Measurements from ENCODE around the gene PTPRE.

PTPRE gene

DNA sequence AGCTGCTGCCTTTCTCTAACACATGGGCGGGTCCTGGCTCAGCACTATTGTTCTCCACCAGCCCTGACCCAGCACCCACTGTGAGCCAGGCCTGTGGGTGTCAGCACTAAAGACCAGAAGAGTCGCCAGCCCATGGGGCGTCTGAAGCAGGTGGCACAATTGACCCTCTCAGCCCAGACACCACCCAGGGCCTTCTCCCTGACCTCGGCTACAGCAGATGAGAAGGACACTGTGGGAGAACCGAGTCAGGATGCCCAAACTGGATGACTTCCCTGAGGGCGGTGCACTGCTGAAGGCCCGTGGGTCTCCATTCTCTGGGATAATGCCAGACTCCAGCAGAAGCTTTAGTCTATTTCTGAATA lies 122.4 kb downstream of the PTPRE start:
- DNase-seq = no peak

DNA sequence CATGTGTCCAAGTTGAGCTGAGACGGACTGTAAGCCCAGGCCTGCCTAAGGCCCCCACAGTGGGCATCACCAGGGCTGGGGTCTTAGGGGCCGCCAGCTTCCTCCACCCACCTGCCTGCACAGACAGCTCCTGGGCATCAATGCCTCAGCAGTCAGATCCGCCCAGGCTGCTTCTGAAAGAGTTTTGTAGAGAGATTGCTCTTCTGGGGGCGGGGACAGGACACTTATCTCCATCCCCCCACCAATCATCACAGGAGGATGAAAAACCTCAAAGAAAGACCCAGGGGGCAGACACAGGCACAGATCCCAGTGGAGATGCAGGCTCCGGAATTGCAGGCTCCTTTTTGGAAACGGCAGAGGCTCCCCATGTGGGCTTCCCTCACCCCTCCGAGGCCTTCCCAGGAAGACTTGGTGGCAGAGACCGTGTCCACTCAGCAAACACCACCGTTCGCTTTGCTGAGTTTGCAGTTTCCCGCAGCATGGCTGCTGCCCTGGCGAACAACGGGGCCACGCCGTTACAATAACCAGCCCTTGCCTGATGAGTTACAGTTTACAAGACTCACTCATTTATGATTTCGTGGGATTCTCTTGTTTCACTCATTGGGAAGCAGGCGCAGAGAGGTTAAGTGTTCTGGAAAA lies 122.9 kb downstream of the PTPRE start:
- no peak for DNase-seq

DNA sequence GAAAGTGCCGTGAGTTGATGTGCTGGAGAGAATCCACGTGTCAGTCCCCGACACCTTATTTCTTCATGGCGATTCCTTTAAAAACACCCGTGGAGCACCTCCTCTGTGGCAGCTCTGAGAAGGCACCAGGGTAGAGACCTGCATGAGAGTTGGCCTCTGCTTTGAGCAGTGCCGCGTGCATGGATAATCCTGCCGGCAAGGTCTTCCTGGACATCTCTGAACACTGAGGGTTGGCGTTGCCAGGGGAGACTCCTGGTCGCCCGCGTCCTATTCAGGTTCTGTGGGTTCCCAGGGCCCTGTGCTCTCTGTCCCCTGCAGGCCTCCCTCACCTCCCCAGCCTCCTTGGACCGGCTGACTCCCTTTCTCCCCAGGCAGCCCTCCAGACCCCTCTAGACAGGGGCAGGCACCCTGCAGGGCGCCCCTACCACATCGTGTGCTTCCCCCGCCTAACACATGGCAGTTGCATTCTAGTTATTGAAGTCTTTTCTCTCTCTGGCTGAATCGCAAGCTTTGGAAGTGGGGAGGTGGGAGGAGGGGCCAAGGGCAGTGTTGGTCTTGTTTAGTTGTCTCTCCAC lies 123.7 kb downstream of the PTPRE start:
- no peak for DNase-seq

DNA sequence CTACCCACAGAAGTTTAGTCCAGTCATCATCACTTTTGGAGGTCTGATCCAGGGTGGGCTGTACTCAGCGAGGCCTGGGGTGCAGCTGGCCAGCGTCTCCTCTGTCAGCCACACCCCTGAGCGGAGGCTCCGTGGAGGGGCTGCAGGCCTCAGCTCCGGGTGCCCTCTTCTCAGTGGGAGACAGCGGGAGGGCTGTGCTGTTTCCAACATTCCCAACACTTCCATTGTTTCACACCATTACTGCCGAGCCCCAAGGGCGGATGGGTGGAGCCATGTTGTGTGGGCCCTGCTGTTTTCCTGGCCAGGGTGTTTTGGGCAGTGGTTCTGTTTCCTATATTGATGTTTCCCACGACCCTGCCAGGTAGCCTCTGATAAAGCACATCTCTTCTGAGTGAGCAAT lies 124.3 kb downstream of the PTPRE start:
- no peak for DNase-seq

DNA sequence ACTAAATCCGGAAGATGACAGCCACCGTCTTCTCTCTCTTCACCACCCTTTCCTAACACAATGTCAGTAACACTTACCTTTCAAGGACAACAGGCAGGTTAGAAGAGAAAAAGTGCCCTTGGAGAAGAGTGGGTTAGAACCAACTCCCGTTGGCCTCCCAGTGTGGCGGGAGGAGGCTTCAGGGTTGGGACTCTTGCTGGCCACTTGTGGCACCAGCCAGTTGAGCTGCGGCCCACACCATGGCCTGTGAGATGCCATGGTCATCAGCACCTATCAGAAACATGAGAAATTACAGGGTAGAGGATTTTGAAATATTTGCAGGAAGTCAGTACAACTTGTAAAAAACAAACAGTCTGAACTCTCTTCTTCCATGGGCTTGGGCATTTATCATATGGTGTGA lies 125.6 kb downstream of the PTPRE start:
- no peak for DNase-seq

DNA sequence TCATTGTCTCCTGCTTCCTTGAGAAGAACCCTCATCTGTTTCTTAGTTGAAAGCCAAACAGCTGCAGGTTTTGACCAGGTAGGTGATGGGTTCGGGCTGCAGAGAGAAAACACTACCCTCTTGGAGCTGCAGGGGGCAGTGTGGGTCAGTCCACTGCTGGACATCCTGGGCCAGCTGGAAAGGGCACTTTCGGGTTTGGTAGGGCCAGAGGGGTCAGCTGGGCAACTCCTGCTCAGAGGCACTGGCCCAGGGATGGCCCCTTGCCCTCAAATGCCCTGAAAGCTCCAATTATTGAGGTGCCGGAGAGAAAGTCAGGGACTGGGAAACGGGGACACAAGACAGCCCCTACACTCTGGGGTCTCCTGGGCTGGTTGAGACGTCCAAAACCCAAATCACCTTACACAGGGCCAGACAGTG lies 128.7 kb downstream of the PTPRE start:
- DNase-seq = peak; percentile 69

DNA sequence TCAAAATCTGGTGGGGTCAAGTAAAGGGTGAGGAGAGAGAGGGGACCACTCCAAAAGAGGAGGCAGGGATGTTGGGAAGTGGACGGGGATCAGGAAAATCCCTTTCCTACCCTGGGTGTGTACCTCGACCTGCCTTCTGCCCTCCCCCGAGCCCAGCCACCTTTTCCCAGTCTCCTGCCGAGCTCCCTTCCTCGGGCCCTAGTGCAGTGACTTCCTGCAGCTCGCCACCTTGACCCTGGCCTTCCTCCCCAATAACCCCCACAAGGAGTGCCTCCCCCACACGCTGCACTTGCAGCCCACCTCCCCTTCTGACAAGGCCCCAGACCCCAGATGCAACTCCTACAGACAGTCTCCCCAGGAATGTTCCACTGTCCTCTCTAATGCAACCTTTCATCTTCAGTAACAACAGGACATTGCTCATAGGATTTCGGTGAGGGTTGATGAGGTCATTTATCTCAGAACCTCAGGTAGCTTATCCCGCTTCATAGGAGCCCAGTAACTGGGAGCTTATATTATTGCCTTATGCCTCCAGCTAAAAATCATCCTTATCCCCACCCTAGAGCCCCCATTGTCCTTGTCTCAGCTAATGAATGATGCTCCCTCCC lies 129.2 kb downstream of the PTPRE start:
- DNase-seq = no peak

DNA sequence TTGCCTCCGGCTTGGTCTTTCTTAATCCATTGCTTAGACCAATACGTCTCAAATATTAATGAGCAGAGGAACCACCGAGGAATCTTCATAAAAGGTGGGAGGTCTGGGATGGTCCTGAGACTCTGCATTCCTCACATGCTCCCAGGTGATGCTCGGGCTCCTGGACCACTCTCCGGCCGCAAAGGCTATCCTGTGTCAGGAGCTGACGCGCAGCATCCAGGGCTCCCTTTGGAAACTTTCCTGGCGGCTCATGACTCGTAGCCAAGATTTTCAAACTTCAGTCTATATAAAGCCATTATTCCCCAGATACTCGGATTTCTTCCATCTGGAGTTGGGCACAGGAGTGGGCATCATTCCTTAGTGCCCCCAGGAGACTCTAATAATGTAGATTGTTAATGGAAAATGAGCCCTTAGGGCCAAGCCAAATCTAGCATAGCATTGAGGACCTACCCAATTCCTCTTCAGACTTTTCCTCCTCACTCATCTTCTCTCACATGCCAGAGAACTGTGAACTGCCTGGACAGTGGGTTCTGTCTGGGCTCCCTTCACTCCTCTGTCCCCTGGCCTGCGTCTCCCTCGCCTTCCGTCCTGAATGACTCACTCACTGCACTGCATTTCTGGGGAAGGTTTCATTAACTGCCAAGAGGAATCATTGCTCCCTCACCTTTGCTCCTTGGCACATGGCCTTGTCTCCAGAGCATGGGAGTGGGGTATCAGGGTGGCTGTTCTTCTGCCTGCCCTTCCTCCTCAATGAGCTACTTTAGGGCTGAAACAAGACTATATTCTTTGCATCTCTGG lies 130.0 kb downstream of the PTPRE start:
- DNase-seq = no peak

DNA sequence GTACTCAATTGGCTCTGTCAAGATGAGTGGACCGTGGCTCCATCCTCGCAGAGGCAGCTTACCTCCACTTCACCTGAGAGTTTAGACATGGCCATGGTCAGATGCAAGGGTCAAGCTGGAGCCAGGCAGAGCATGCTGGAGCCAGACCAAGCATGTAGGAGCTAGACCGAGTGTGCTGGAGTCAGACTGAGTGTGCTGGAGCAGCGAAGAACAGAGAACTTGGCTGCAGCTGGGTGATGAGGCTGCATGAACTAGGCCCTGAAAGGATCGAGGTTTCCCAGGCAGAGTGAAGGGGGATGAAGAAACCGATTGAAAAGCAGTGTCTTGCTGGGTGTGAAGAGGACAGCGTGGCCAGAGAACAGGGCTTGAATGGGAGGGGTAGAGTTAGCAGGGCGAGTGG lies 133.2 kb downstream of the PTPRE start:
- DNase-seq = no peak

DNA sequence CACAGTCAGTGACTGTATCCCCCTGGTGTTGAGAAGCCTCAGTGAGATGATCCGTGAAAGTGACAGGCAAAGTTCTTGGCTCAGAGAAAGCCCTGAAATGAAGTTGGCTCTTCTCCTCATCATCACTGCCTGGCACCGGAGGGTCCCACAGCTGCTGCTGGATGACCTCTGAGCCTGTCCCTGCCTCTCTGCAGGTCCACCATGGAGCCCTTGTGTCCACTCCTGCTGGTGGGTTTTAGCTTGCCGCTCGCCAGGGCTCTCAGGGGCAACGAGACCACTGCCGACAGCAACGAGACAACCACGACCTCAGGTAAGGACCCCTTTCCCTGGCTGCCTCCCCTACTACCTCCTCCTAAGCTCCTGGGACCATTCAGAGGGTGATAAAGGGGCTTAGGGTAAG lies 133.8 kb downstream of the PTPRE start:
- no peak for DNase-seq

DNA sequence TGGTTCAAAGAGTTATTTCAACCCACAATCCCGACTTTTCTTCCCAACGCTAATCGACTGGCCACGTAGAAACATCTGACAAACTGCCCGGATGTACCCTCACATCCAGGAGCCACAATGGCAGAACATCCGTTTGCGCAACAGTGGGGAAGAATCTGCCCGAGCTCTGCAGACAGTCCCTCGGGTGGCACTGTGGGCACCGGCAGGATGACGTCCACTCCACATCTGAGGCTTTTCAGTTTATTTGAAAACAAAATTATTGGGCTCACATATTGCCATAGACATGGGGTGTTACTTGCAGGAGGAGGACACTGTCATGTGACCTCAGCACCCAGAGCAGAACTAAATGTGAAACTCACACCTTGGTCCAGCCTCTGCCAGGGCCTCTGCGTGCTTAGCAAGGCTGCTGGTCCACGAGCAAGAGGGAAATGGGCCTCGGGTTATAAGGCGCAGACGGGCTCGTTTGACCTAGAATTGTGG lies 135.3 kb downstream of the PTPRE start:
- DNase-seq = no peak

DNA sequence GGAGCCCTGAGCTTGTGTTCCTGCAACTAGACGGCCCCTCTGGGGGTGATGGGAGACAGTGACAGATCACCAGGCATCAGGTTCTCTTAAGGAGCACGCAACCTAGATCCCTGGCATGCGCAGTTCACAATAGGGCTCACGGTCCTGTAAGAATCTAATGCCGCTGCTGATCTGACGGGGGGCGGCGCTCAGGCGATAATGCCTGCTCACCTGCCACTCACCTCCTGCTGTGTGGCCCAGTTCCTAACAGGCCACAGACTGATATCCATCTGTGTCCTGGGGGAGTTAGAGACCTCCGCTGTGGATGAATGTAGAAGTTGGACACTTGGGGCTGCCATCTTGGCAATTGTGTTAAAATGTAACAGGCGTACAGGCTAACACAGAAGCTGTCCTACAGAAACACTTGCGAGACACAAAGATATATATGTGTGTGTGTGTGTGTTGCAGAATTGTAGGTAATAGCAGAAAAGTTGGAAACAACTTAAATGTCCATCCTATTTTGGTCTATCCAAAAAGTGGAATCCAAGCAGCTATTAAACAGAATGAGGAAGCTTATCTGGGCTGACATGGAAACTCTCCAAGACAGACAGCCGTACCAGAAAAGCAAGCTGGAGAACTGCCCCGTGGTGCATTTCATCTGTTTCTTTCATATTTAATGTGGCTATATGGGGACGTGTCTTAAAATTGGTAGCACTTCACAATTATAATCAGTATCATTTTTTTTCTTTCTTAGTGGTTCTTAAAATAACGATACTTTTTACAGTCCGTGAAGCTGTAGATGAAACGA lies 136.5 kb downstream of the PTPRE start:
- no peak for DNase-seq

DNA sequence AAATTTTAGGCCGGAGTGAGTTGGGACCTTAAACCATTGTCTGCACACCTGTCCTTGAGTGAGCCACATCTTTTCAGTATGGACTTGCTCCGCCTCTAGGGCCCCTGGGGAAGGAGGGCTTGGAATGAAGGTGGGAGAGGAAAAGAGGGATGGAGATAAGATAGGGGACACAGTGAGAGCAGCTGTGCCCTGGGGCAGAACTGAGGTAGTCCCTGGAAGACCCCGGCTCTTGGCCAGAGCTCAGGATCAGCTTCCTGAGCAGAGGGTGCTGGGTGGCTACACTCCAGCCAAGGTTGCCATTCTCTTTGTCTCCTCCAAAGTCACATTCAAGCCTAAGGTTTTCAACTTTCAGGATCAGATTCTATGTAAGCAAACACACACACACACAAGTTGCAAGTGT lies 137.3 kb downstream of the PTPRE start:
- no peak for DNase-seq

DNA sequence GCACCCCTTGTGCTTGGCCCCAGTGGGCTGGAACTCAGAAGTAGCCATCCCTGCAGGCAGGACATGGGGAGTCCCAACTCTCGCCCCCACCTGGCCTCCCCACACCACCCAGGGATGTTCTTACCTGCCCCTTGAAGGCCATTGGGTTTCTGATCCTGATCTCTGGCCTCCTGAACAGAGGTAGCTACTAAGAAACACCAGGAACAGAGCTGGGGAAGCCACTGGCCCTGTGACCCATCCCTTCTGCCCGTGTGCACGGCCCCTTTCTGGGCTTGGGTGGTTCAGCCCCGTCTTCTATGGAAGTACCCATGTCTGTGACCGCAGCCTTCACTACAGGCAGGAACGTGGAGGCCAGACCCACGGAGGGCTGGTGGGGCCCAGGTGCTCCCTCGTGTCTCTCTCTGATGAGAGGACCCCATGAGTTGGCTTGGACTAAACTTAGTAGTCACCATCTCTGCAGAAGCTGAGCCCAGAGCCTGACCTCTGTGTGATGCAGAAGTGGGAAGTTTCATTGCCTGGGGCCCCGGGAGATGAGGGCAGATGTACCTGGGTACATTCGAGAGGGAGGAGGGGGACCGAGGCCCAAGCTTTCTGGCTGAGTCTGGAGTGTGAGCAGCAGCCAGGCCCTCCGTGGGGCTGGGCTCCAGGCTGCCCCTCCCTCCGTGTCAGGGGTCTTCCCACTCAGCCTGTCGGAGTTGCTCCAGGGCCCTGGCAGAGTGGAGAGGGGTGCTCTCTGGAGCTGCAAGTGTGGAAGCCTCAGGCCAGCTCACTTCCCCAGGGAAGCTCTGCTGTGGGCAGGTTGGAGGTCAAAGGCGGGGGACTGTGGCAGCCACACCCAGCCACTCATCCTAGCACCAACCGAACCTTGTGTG lies 138.3 kb downstream of the PTPRE start:
- no peak for DNase-seq

DNA sequence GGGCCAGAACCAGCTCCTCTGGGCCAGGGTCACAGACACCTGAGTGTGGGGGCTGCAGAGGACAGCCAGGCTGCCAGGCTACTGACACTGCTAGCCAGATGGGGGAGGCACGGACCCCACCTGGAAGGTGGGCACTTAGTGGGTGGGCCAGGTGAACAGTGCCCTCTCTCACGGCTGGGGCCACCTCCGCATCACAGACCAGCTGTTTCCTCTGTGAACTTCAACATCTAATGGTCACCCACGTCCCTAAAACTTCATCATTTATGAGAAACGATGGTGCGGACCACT lies 138.9 kb downstream of the PTPRE start:
- DNase-seq = no peak

DNA sequence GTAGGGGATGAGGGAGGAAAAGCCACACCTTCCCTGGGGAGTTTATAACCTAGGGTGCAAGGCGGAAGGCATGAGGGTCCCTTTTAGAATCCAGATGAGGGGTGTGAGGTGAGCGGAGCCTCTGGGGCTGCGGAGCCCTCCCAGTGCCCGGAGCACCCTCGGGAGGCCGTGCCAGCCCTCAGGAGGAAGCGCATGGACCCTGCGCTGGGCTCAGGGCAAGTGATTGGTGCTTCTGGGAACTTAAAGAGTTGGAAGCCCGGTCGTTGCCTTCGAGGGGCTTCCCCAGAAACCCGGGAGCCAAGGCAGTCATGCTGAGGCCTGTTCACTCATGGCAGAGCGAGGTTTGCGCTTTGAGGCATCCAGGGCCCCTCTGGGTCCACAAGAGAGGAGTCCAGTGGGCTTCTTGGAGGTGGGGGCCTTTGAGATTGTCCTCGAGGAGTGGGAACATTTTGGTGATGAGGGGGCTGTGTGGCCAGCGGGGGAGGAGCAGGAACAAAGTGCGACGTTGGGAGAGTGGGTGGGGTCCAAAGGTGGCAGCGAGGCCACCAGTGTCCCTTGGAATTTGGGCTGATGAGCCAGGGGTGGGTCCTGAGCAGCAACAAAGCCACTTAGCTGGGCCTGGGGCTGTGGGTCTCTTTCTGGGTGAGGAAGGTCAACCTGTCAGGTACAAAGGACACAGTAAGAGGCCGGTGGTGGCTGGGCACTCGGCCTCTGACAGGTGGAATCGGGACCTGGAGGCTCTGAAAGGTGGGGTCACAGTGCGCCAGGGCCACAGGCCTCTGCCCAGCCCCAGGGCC lies 139.5 kb downstream of the PTPRE start:
- DNase-seq = no peak

DNA sequence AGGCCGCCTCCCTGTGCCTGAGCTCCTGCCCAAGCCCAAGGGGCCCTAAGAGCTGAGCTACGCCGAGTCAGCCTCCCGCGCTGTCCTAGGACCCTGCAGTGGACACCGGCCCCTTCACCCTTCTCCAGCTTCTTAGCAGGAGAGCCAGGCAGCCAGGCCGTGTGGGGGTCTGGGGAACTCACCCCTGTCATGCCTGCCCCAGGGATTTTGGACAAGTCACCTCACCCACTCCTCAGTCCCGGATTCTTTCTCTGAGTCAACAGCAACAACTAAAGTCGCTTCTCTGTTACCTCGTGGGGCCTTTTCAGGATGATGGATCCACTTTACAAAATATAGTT lies 140.0 kb downstream of the PTPRE start:
- no peak for DNase-seq

DNA sequence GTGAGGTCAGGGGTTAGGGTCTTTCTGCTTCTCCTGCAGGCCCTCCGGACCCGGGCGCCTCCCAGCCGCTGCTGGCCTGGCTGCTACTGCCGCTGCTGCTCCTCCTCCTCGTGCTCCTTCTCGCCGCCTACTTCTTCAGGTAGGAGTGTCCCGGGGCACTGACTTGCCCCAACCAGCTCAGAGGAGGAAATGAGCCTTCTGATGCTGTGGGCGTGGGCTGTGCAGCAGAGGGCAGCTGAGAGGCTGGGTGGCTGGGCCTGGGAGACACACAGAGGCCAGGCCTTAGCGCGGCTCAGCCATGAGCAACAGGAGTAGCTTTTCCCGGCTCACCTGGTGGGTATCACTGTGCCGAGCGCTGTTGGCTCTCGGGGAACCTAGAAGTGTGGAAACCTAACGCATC lies 140.4 kb downstream of the PTPRE start:
- DNase-seq = peak; percentile 86

DNA sequence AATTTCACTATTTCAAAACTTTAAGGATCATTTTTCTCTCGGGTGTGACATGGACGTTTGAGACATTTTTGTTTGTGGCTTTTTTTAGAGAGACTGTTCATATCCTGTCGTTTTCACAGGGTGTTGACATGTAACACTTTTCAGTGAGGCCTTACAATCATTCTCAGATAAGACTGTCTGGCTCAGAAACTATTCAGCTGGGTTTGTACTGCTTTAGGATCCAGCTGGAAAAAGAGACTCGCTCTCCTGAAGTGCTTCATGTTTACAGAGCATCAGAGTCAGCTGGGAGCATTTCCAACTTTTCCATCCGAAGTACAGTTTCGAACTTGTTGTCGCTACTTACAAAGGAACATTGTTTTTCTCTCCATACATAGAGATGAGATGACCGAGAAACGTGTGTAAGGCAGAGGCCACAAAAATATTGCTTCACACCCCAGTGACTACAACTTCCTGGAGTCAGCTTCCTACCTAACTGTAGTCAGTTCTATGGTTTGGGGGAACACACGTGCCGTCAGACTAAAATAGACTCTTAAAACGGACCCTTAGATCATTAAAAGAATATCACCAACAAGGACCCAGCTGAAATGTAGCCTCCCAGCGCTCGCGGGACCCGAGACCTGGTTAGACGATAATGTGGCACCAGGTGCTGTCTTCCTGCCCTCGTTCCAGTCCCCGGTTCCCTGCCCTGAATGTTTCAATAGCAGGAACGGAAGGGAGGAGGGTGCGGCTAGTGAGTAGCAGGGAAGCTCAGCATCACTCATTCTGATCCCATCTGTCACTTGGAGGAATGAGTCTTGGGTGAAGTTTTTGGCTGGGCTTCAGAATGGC lies 141.3 kb downstream of the PTPRE start:
- peak; percentile 13 for DNase-seq

DNA sequence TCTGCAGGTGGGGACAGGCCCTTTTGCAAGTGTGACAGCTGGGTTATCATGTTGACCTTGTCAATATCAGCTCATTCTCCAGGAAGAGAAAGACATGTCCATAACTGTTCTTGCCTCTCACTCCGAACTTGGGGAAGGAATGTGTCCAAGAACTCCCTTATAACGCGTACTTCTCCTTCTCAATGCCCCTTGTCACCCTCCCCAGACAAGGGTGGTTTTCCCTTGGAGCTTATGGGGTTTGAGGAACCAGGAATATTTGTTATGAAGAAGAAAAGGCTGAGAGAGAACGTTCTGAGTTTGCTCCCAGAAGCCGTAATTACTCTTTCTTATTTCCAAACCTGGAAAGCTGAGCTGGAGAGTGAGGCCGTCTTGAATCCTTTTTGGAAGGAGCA lies 141.9 kb downstream of the PTPRE start:
- no peak for DNase-seq

Data from activated naive CD4-positive, alpha-beta T cell treated with Interleukin-2 at 50 U/mL for 16 hours (primary cell).